Epithelial cell of proximal tubule (primary cell): ENCODE data around the gene DHX30. TPM values are rescaled to one million over a fixed set of nuclear protein-coding genes. Genes with fewer than 3 reads are reported as not detected.

Experiments
- DNase-seq: peaks from one replicate; pipeline ENCODE4 v3.0.0-alpha.2; 2011; ENCODE audit warnings: low read depth
- H3K4me3 ChIP-seq: 2 replicates; pipeline ENCODE4 v1.5.1; 2011; ENCODE audit warnings: low read depth, mild to moderate bottlenecking, low read length
- total RNA-seq: library from RNA; depleted of rRNA; stranded (reverse); fragments of >200 nt; gene quantifications from 2 replicates; pipeline ENCODE4 v1.2.3, GENCODE V29; 2015
- TF ChIP-seq, protein P1 (sequence below): conservative IDR thresholded peaks from 2 replicates; pipeline ENCODE4 v1.5.1; 2012; ENCODE audit warnings: low read depth, mild to moderate bottlenecking, low read length

The DHX30 gene
- total RNA-seq, 1 donor from 2014 or later: 64.1 TPM

DNA sequence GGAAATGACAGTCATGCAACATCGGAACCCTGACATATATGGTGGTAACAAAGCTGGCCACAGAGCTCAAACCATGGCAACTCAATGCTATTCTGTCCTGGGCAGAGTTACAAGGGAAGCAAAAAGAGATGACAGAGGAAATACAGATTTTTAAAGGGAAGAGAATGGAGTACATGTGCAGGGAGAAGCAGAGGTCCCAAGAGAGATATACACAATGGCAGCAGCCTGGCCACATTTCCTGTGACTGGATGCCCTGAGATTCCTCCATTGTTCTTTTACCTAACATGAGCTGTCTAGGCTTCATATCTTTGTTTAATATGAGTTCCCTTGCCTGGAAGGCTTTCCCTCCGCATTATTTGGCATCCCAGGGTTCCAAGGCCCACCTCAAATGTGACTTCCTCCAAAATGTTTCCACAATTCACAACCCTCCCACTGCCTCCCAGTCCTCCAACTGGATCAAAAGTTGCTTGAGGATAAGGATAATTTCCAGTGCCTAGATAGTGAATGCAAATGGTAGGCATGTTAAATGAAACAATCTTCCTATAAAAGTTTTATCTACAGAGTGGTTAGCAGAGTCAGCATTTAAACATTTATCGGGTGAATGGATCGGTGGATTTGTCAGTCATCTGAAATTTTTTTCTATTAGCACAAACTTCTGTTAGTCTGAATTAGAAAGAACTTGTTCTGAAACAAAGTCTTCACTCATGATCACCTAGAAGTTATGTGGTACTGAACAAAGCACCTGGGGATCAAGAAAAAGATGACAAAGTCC, 86.2 kb downstream of the DHX30 start:
- DNase-seq: no peak
- H3K4me3 ChIP-seq: no peak overlapping the region

GRCh38 chr3:47890126-47890827, 87.3 kb downstream of the DHX30 start:
- no peak for DNase-seq
- TF ChIP-seq, protein P1, sequence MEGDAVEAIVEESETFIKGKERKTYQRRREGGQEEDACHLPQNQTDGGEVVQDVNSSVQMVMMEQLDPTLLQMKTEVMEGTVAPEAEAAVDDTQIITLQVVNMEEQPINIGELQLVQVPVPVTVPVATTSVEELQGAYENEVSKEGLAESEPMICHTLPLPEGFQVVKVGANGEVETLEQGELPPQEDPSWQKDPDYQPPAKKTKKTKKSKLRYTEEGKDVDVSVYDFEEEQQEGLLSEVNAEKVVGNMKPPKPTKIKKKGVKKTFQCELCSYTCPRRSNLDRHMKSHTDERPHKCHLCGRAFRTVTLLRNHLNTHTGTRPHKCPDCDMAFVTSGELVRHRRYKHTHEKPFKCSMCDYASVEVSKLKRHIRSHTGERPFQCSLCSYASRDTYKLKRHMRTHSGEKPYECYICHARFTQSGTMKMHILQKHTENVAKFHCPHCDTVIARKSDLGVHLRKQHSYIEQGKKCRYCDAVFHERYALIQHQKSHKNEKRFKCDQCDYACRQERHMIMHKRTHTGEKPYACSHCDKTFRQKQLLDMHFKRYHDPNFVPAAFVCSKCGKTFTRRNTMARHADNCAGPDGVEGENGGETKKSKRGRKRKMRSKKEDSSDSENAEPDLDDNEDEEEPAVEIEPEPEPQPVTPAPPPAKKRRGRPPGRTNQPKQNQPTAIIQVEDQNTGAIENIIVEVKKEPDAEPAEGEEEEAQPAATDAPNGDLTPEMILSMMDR: no peak
- no peak overlapping the region for H3K4me3 ChIP-seq

More for the DNA sequence above, 86.2 kb downstream of the DHX30 start:
- TF ChIP-seq, protein P1: no peak

DNA sequence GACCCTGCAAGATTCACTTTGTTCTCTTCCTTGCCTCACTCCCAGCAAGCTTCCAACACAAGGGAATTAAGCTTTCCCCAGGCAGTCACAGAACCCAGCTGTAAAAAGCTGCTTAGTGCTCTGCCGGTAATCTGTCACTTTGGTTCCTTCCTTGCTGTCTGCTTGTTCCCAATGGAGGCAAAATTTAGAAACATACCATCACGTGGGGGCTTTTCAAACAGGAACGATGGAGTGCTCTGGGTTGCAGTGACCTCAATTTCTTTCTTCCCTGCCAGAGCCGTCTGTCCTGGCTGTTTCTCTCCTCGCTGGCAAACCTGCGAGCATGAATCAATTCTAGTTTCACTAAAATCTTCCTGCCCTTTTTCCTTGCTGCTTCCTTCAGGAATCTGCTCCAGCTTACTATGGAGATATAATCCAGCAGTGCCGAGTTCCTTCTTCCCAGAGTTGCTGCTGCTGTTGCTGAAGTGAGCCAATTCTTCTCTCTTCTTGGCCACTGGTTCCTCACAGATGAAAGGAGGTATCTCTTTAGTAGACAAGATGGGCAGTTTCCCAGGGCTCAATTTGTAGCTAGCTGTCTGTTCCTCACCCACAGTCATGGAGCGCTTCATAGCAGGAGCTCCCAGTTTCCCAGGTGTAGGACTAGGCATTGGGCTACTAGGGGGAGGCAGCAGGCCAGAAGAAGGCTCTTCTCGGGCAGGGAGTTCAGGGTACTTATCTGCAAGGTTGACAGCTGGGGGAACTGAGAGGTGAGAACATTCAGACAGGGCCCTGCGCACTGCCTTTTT, 88.1 kb downstream of the DHX30 start:
- H3K4me3 ChIP-seq: no peak overlapping the region
- DNase-seq: no peak
- TF ChIP-seq, protein P1: no peak

GRCh38 chr3:47891613-47892005, 88.7 kb downstream of the DHX30 start:
- TF ChIP-seq, protein P1: no peak
- no peak overlapping the region for H3K4me3 ChIP-seq
- no peak for DNase-seq

- TF ChIP-seq, protein P1: no peak
- H3K4me3 ChIP-seq: no peak overlapping the region
- DNase-seq: no peak
Observed at GRCh38 chr3:47892286-47893040, 89.5 kb downstream of the DHX30 start.

GRCh38 chr3:47895241-47895640, 92.3 kb downstream of the DHX30 start:
- TF ChIP-seq, protein P1: no peak
- no peak for DNase-seq
- no peak overlapping the region for H3K4me3 ChIP-seq
